Measurements from ENCODE around the gene UBL4B. TPM values are rescaled to one million over a fixed set of nuclear protein-coding genes. Genes with fewer than 3 reads are reported as not detected.

Gene UBL4B
- polyA plus RNA-seq, 2 of the 4 experiments (the other 2 are of a cell fraction): not detected

DNA sequence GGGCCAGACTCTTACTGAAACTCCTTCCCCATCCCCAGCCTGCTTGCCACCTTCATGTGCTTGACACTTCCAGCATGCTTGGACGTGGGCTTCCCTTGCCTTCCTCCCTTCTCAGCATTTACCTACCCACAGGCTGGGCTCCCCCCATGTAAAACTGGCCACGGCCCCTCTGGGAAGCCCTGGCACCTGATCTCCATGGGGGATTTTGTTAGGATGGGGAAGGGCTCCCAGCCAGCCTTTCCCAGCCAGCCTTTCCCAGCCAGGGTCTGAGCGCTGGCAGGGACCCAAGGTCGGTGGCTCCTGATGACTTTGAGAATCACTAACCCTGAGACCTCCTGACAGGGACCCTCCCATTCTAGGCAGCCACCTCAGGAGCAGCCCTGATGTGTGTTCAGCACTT lies 48.5 kb upstream of the UBL4B start:
- FAIRE-seq (no peak), DNase-seq (ENCODE audit: low read depth in 1 of 2, low spot score in 1 of 2) (no peak), ATAC-seq (no peak)
- no peak overlapping the region for H3K4me3 ChIP-seq
- 58% methylated on average over 2 of the region's 4 CpGs for WGBS (ENCODE audit: missing lambda C conversion rate)
- no peak overlapping the region for H3K4me2 ChIP-seq
- no peak overlapping the region for H3K27ac ChIP-seq
- POLR2A ChIA-PET: no interaction called here
- CTCF ChIA-PET: interaction anchor here (0.8 to 10.3 kb wide), 3 partner anchors 14 to 549 kb away, joined by 3 to 130 read pairs (median 4); no protein-coding TSS in a partner anchor
- H3K9me3 ChIP-seq: no peaks in the 10 kb centered on the region
- TF ChIP-seq E2F6 (IDR thresholded peaks at IDR 0.05; ENCODE audit: borderline replicate concordance, low read depth) (no peak), FOXS1 (CRISPR knock-in tag; IDR thresholded peaks at IDR 0.05) (no peak), POLR2AphosphoS2 (conservative IDR thresholded peaks at IDR 0.05; ENCODE audit: low read length) (no peak), HOXB5 (CRISPR knock-in tag; IDR thresholded peaks at IDR 0.05) (no peak), SREBF2 (IDR thresholded peaks at IDR 0.05) (no peak), RCOR1 (IDR thresholded peaks at IDR 0.05; ENCODE audit: low read depth, low read length) (no peak), TP53 (CRISPR knock-in tag; IDR thresholded peaks at IDR 0.05) (no peak), NPAS2 (CRISPR knock-in tag; IDR thresholded peaks at IDR 0.05; ENCODE audit: borderline replicate concordance) (no peak), CBX8 (IDR thresholded peaks at IDR 0.05) (no peak), MAZ (IDR thresholded peaks at IDR 0.05; ENCODE audit: borderline replicate concordance, low read depth, low read length) (no peak), NFE2L2 (conservative IDR thresholded peaks at IDR 0.05; ENCODE audit: low read length) (no peak), TFCP2L1 (CRISPR knock-in tag; IDR thresholded peaks at IDR 0.05) (no peak), ZSCAN20 (CRISPR knock-in tag; IDR thresholded peaks at IDR 0.05) (no peak)
- TF ChIP-seq, protein P1, sequence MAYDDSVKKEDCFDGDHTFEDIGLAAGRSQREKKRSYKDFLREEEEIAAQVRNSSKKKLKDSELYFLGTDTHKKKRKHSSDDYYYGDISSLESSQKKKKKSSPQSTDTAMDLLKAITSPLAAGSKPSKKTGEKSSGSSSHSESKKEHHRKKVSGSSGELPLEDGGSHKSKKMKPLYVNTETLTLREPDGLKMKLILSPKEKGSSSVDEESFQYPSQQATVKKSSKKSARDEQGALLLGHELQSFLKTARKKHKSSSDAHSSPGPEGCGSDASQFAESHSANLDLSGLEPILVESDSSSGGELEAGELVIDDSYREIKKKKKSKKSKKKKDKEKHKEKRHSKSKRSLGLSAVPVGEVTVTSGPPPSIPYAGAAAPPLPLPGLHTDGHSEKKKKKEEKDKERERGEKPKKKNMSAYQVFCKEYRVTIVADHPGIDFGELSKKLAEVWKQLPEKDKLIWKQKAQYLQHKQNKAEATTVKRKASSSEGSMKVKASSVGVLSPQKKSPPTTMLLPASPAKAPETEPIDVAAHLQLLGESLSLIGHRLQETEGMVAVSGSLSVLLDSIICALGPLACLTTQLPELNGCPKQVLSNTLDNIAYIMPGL (CRISPR knock-in tag; IDR thresholded peaks at IDR 0.05; ENCODE audit: borderline replicate concordance): no peak
- TF ChIP-seq, protein P2, sequence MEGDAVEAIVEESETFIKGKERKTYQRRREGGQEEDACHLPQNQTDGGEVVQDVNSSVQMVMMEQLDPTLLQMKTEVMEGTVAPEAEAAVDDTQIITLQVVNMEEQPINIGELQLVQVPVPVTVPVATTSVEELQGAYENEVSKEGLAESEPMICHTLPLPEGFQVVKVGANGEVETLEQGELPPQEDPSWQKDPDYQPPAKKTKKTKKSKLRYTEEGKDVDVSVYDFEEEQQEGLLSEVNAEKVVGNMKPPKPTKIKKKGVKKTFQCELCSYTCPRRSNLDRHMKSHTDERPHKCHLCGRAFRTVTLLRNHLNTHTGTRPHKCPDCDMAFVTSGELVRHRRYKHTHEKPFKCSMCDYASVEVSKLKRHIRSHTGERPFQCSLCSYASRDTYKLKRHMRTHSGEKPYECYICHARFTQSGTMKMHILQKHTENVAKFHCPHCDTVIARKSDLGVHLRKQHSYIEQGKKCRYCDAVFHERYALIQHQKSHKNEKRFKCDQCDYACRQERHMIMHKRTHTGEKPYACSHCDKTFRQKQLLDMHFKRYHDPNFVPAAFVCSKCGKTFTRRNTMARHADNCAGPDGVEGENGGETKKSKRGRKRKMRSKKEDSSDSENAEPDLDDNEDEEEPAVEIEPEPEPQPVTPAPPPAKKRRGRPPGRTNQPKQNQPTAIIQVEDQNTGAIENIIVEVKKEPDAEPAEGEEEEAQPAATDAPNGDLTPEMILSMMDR (IDR thresholded peaks at IDR 0.05): no peak
- no peaks in the 10 kb centered on the region for H3K4me1 ChIP-seq

DNA sequence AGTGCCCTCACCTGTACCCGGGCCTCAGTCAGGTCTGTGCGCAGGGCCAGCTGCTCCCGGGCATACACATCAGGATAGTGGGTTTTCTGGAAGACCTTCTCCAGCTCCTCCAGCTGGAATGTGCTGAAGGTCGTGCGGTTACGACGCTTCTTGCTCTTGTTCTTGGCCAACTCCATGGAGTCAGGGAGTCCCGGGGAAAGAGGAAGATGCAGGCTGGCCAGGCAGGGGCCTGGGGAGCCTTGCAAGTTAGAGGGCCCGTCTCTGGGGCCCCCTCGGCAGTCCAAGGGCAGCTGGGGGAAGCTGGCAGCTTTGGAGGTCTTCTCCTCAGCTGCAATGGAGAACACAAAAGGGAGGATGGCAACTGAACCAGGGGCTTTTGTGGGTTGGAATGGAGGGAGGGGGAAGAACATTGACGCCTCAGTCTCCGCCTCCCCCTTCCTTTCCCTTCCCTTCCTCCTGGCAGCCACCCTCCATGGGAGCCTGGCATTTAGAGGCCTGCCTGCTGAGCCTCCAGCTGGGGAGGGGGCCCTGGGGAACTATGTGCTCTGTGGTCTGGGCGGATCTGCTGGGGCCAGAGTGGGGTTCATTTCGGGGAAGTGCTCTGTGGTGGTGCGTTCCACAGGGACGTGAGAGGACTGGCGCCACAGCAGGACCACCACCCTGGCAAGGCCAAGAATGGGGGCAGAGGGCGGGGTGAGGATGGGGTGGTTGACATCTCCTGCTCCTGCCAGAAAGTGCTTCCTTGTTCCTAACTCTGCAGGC lies 47.5 kb upstream of the UBL4B start:
- DNase-seq (ENCODE audit: low read depth in 1 of 2, low spot score in 1 of 2): no peak
- TF ChIP-seq, protein P2 (IDR thresholded peaks at IDR 0.05): no peak
- TF ChIP-seq NFE2L2 (conservative IDR thresholded peaks at IDR 0.05; ENCODE audit: low read length): no peak
- TF ChIP-seq RFX5 (IDR thresholded peaks at IDR 0.05): no peak
- TF ChIP-seq ELK1 (IDR thresholded peaks at IDR 0.05; ENCODE audit: low read depth, low read length): no peak
- TF ChIP-seq PBX3 (IDR thresholded peaks at IDR 0.05): no peak
- no peak for TF ChIP-seq ZC3H11A (IDR thresholded peaks at IDR 0.05)
- no peak for TF ChIP-seq RCOR1 (IDR thresholded peaks at IDR 0.05; ENCODE audit: low read depth, low read length)
- TF ChIP-seq, protein P3, sequence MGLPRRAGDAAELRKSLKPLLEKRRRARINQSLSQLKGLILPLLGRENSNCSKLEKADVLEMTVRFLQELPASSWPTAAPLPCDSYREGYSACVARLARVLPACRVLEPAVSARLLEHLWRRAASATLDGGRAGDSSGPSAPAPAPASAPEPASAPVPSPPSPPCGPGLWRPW (IDR thresholded peaks at IDR 0.05): no peak
- no peak for TF ChIP-seq GATA3 (IDR thresholded peaks at IDR 0.05; ENCODE audit: borderline replicate concordance)
- no peak for TF ChIP-seq HOXA7 (CRISPR knock-in tag; IDR thresholded peaks at IDR 0.05)
- no peak for TF ChIP-seq NPAS2 (CRISPR knock-in tag; IDR thresholded peaks at IDR 0.05; ENCODE audit: borderline replicate concordance)
- TF ChIP-seq POLR2AphosphoS2 (conservative IDR thresholded peaks at IDR 0.05; ENCODE audit: low read length): no peak
- no peak for TF ChIP-seq EP300 (IDR thresholded peaks at IDR 0.05)
- TF ChIP-seq HEYL (CRISPR knock-in tag; IDR thresholded peaks at IDR 0.05): no peak
- TF ChIP-seq, protein P4, sequence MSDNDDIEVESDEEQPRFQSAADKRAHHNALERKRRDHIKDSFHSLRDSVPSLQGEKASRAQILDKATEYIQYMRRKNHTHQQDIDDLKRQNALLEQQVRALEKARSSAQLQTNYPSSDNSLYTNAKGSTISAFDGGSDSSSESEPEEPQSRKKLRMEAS (IDR thresholded peaks at IDR 0.05): no peak
- TF ChIP-seq, protein P5, sequence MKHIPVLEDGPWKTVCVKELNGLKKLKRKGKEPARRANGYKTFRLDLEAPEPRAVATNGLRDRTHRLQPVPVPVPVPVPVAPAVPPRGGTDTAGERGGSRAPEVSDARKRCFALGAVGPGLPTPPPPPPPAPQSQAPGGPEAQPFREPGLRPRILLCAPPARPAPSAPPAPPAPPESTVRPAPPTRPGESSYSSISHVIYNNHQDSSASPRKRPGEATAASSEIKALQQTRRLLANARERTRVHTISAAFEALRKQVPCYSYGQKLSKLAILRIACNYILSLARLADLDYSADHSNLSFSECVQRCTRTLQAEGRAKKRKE (CRISPR knock-in tag; IDR thresholded peaks at IDR 0.05; ENCODE audit: low read depth): no peak
- POLR2A ChIA-PET: no interaction called here
- ATAC-seq: no peak
- Histone ChIP-seq H3K27ac (no peak overlapping the region), H3K9me3 (no peaks in the 10 kb centered on the region), H3K4me1 (no peaks in the 10 kb centered on the region), H3K4me2 (no peak overlapping the region), H3K4me3 (no peak overlapping the region)
- WGBS (ENCODE audit: missing lambda C conversion rate): 87% methylated on average over 4 of the region's 18 CpGs
- FAIRE-seq: no peak
- CTCF ChIA-PET: interaction anchor here (0.8 to 10.3 kb wide), 2 partner anchors 15 to 550 kb away, joined by 4 to 130 read pairs; no protein-coding TSS in a partner anchor
